IPS DF 19.7 (cell line): ENCODE measurements around the gene APOBEC3B.
"Not testable (repeated sequence)": the region's sequence is repeated elsewhere in the genome, so short reads cannot be mapped to it uniquely, and the experiment has no call there.

ENCODE experiments used
- DNase-seq: peaks from one replicate; pipeline ENCODE4 v3.0.0-alpha.2; 2013; ENCODE audit warnings: low read depth, low spot score

The APOBEC3B gene

GRCh38 chr22:38997518-38997917 is 15.4 kb downstream of the APOBEC3B start:
- DNase-seq: no peak

GRCh38 chr22:39003165-39003638 is 21.1 kb downstream of the APOBEC3B start:
- DNase-seq: peak; percentile 73

- DNase-seq: no peak
Measured at GRCh38 chr22:39007177-39007576, 25.0 kb downstream of the APOBEC3B start.

- not testable (repeated sequence) for DNase-seq
Measured at GRCh38 chr22:39008271-39008850, 26.2 kb downstream of the APOBEC3B start.

- DNase-seq: no peak
Measured at GRCh38 chr22:39010946-39011345, 28.8 kb downstream of the APOBEC3B start.

GRCh38 chr22:39012533-39013511 is 30.7 kb downstream of the APOBEC3B start:
- DNase-seq: no peak

GRCh38 chr22:39013561-39013941 is 31.4 kb downstream of the APOBEC3B start:
- DNase-seq: not testable (repeated sequence)

- no peak for DNase-seq
Measured at GRCh38 chr22:39013942-39014722, 32.0 kb downstream of the APOBEC3B start, which contains the start of gene APOBEC3C. Gene APOBEC3C (plus strand): TSS chr22:39014257. CDS start chr22:39014363, 106 bp downstream.

- not testable (repeated sequence) for DNase-seq
Measured at GRCh38 chr22:39014723-39015121, 32.6 kb downstream of the APOBEC3B start.

- no peak for DNase-seq
Measured at GRCh38 chr22:39016592-39016991, 34.4 kb downstream of the APOBEC3B start.

- DNase-seq: peak; percentile 90
Measured at GRCh38 chr22:39017596-39018365, 35.6 kb downstream of the APOBEC3B start.

- not testable (repeated sequence) for DNase-seq
Measured at GRCh38 chr22:39020021-39020651, 38.0 kb downstream of the APOBEC3B start.

- no peak for DNase-seq
Measured at GRCh38 chr22:39021552-39022250, 39.6 kb downstream of the APOBEC3B start.

- no peak for DNase-seq
Measured at GRCh38 chr22:39024519-39025308, 42.6 kb downstream of the APOBEC3B start.

GRCh38 chr22:39026509-39027150 is 44.5 kb downstream of the APOBEC3B start:
- no peak for DNase-seq

- no peak for DNase-seq
Measured at GRCh38 chr22:39027717-39028116, 45.6 kb downstream of the APOBEC3B start.

GRCh38 chr22:39028281-39028680 is 46.1 kb downstream of the APOBEC3B start:
- DNase-seq: no peak

- no peak for DNase-seq
Measured at GRCh38 chr22:39029227-39029626, 47.1 kb downstream of the APOBEC3B start.

- no peak for DNase-seq
Measured at GRCh38 chr22:39030705-39031104, 48.6 kb downstream of the APOBEC3B start.
